HG03159 (cell line): ENCODE results near the gene TMOD2.
A peak's percentile ranks its signal among the peaks of the same experiment; 100 is the strongest.

Source experiments
- ATAC-seq: cut with Tn5 transposase; IDR thresholded peaks from one replicate; pipeline ENCODE4 v1.9.1; 2021; ENCODE audit warnings: mild to moderate bottlenecking, moderate library complexity; ENCODE audit not compliant: unreplicated experiment

Gene TMOD2

DNA sequence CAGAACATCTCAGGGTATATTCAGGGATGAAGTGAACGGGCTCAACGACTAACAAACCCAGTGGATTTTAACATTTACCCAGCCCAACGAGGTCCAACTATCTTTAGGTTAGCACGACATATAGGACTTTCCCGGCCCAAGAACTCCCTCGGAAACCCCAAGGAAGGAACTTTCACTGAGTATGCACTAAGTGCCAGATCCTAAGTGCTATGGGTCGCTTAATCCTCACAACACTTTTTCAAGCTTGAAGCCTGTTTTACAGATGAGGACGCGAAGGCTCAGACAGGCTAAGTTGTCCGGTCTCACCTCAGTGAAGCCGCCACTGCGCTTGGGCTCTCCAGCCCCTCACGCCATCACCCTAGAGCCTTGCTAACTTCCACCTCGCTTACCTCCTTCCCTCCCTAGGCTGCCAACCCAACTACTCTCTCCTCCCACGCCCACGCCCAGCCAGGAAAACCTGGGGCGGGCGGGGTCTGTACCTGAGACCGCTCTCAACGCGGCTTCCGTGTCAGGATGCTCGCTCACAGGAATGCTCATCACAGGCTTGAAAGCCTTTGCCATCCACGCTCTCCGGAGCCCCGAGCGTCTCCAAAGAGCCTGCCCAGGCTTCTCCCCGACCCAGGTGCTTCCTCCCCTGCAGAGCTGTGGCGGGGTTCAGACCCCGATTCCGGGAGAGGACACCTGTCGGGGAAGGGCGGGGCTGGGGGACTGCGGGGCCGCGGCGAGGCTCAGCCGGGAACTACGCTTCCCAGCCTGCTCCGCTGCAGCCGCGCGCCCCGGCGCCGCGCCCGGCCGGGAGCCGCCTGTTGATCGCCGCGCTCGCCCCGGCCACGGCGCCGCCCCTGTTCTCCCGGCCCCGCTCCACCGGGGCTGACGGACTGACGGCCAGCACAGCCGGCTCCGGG lies at the start of gene TMOD2:
TMOD2 (plus strand) TSS at position 806 of the 905 bp plus-strand sequence. CDS start 14,845 bp downstream, outside the sequence.
- ATAC-seq, result peak; percentile 71

DNA sequence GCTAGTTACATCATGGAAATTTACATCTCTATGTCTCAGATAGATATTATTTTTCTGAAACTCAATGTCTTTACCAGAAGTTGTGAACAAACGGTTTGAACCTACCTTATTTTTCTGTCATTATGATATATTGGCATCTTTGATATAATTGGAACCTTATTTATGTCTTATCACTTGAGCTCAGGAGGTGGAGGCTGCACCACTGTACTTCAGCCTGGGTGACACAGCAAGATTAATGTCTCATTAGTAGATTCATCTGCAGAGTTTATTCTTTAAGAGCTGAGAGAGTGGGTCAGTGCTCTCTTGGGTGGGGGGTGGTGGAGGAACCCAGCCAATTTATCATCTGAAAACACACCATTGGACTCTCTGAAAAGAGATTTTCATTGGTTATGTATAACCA lies 48.7 kb upstream of the TMOD2 start:
- no peak for ATAC-seq

DNA sequence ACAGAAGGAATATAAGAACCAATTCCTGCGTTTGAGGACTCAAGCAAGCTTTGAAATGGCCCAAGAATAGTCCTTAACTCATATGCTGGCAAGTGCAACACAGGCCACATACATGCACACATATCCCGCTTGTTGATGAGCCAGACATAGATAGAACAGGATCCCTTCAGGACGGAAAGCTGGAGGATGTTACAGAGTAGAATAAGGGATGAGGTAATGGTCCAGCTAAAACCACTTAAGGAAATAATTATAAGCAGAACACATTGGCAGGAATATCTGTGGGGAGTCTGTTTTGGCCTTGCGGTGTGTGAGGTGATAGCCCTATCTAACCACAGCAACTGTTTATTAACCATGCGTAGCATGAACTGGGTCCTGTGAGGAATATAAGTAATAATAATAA lies 45.1 kb upstream of the TMOD2 start:
- ATAC-seq, result no peak

DNA sequence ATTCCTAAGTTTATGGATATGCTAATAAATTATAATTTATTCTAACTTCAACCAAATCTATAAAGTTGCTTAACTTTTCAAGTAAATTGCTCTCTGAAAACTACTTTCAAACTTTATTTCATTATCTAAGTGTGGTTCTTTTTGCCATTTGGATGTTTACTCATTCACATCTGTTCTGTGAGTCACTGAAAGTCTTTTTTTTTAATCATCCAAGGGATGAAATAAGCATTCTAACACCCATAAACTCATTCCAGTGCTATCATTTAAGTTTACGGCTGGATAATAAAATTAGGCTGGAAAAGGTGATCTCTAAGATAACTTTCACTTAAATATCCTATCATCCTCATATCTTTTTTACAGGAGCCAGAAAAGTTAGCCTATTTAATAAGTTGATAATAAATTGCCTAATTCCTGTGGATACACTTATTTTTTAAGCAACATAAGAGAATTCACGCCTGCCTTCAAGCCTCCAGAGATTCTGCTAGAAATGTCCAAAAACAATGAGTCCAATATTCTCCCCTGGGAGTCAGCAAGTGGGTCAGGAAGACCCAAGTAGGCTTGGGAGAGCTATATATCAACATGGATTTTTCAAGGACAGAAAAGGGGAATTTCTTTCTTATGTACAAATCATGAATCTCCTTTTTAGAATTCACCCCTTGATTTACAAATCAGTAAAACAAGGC lies 44.3 kb upstream of the TMOD2 start:
- no peak for ATAC-seq

DNA sequence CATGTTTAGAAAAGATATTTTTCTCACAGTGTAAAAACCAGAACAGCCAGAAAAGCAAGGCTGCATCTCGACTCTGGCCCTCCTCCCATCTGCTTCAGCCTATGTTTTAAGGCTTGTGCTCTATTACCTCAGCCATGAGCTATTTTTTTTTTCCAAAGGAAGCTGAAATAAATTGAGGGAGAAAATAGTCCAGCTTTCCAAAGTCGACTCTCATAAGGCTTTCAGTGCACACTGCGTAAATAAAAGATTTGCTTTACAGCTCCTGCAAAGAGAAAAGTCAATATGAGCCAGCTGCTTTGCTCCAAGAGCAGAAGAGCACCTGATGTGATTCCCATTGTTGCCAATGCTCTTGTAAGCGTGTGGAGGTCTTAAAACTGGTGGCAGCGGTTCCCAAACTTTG lies 43.4 kb upstream of the TMOD2 start:
- no peak for ATAC-seq

DNA sequence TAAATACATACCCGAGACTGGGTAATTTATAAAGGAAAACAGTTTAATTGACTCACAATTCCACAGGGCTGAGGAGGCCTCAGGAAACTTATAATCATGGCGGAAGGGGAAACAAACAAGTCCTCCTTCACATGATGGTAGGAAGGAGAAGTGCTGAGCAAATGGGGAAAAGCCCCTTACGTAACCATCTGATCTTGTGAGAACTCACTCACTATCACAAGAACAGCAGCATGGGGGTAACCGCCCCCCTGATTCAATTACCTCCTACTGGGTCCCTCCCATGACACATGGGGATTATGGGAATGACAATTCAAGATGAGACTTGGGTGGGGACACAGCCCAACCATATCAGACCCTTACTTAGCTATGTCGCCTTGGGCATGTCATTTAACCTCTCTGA lies 42.4 kb upstream of the TMOD2 start:
- ATAC-seq, result no peak

DNA sequence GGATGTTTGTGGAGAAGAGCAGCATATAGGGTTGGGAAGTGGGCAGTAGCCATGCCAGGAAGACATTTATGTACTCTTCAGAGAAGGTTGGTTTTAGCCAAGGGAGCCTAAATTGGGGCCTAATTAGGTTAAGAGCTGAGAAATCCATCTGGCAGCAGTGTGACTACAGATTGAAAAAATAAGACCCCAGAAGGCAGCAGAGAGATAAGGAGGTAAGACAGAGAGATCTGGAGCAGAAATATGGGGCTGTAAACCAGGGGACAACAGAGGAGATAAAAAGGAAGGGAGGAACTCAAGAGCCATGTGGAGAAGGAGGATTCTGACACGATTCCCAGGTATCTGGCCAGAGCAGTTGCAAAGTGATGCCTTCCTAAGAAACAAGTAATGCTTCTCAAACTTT lies 37.2 kb upstream of the TMOD2 start:
- no peak for ATAC-seq

DNA sequence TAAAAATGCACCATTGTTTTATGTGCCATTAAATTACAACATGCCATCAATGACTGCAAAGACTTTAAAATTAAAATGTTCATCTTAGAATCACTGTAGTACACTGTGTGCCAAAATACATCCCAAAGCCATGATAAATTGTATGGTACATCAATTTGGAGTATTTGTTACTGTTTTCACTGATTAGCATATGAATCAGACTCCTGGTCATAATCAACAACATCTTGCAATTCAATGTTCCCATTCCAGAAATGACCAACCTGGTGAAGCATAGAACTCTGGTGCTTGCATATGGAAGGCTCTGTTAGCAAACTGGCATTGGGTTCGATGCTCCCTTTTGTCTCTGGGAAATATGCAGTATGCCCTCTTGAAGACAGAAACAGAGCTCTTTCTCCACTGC lies 36.5 kb upstream of the TMOD2 start:
- ATAC-seq, result no peak

DNA sequence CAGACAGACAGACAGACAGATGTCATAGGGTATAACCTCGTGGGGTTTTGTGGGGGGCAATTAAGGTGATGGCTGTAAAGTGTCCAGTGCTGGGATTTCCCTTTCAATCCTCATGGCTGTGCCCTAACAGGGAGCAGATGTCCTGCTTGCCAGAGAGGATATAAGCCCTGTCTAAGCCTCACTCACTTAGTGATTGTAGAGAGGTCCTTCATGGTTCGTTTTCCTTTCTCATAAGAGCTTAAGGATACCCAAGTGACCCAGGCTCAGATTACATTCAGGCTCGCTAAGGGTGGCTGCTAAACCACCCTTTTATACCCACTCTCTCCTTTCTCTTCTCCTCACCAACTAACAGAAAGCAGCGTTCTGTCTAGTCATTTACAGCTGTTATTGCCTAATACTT lies 33.2 kb upstream of the TMOD2 start:
- no peak for ATAC-seq

DNA sequence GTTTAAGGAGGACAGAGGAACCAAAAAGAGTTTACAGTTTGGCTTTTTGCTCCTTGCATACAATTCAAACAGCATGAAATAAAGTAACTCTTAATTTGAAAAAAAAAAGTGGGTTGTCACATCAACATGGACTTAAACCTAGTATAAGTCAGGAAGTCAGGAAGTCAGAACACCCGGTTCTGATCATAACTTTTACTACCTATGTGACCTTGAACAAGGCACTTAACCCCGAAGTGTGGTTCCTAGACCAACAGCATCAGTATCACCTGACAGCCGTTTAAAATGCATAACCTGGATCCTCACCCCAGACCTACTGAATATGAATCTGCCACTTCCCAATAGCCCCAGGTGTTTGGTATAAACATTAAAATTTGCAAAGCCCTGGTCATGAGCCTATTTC lies 32.7 kb upstream of the TMOD2 start:
- ATAC-seq, result no peak

DNA sequence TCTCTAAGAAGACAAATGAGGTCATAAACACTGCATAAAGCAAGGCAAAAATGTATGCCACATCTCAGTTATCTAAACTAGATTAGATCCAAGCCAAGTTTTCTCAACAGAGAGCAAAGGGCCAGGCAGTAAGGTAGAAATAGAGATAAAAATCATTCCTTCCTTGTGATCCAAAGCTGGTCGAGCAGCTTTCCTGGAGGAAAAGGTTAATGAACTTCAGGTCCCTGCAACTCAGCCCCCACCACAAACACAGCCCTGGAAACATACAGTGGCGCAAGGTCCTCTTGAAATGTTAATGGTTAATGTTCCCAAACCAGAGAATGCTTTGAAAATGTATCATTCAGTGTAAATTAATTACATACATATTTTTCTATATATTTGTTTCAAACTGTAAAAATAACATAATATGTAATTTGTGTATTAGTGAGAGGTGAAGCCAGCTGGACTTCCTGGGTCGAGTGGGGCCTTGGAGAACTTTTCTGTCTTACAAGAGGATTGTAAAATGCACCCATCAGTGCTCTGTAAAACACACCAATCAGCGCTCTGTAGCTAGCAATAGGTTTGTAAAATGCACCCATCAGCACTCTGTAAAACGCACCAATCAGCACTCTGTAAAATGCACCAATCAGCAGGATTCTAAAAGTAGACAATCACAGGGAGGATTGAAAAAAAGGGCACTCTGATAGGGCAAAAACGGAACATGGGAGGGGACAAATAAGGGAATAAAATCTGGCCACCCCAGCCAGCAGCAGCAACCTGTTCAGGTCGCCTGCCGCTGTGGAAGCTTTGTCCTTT lies 31.0 kb upstream of the TMOD2 start:
- no peak for ATAC-seq

DNA sequence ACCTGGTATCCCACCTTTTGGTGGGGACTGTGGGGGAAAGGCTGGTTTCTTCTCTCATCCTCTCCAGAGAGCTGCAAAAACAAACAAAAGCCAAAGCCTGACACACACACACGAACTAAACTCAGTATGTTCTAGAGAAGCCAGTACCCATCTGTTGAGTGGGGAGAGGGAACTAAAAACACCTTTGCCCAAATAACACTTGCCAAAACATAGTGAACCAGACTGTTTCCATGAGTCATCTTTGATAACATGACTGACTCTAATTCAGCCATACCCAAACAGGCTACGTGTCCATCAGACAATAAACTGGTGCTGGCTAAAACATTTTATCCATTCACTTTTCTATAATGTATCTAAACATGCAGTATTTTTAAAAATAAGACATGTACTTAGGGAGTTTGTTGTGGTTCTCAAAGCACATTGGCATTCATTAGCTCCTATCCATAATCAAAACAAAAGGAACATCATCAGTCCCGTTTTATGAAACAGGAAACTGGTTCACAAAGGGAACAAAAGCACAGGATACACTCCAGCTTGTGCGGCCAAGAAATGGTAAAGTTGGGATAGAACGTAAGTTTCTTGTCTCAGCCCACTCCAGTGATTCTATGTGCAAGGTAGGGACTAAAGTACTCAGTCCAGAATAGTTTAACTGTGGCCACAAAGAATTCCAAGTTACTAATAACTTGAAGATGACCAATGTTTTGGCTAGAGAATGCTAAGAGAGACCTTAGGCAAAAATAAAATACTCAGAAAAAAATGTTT lies 30.0 kb upstream of the TMOD2 start:
- no peak for ATAC-seq

DNA sequence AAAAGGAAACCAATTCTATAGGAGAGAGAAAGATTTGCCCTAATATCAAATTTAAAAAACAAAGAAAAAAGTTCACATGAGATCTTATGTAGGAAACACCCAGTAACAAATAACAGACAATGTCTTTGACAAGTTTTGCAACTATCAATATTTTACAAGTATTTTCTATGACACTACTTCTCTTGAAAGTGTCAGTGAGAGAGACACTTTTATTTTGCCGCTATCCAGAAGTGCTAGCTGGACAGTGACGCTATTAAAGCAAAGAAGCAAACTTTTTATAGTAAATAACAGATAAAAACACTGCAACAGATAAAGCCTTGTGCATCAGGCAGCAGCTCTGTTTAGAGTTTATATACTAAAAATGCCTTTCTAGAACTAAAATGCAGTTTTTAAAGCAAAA lies 27.2 kb upstream of the TMOD2 start:
- no peak for ATAC-seq

DNA sequence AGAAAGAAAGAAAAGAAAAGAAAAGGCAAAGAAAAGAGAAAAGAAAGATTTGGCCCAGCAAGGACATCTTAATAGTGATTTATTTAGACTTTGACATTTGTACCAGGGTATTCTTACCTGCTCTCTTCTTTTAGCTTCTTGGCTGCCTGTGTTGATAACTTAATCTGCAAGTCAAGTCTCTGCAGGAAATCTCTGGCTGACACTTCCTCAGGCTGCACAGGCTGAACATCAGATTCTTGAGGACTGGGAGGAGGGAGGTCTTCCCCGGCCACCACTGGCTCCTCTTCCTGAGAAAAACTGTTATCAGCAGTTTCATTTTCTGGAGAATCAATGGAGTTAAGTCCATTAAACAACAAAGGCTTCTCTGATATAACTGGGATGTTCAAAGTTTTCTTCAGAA lies 26.7 kb upstream of the TMOD2 start:
- ATAC-seq, result no peak

DNA sequence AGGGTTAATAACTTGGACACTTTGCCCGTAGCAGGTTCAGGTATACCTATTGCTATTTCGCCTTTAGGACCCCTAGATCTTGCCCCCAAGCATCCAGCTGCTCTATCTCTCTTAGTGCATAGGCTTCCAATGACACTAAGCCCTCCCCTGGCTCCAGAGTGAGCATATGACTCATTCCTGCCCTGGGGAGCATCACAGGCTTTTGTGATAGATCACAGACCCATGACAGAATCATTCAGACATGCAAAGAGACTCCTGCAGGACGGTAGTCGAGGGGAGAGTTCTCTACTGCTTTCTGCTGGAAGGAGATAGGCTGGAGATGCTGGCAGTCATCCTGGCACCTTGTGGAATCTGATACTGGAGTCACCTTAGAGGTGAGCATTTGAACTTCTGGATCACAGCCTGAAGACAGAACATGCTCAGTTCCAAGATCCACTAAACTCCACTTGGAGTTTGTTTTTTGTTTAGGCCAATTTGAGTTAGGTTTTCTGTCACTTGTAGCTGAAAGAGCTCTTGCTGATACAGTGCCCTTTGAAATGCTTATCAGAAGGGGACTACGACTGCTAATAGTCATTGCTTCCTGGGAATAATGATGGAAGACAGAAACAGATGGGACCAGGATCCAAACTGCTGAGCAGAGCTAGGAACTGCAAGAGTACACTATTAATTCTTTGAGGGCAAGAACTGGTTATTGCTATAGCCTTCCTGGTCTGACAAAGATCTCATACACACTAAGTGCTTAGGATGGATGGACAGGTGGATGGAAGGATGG lies 24.9 kb upstream of the TMOD2 start:
- ATAC-seq, result peak; percentile 76

DNA sequence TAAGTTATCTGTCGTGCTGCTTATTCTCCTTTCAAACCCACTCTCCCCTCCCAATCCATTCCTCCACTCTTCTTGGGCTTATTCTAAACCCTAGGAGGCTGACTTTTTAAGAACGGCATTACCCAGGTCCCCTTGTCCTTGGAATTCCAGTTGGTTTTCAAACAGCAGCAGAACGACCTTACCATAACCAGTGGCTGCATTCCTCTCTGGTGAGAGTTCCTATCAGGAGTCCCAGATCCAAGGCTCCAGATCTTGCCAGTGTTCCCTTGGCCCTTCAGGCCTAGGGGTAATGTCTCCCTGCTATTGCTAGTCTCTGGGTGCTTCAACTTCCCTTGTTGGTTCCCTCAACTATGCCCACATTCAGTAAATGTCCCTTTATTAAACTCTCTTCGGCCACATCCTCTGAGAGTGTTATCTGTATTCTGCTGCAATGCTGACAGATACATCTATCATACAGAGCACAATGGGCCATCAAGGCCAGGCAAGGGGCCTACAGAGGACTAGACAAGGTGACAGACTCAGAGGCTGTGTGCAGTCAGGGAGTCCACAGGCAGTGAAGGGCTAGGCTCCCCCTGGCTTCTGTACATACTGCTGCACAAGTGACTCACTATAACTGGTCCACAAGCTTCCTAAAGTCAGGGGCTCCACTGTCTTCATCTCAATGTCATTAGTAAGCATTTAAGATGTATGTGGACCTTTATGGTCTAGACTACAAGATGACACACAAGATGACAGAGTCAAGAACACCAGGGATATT lies 24.1 kb upstream of the TMOD2 start:
- no peak for ATAC-seq

DNA sequence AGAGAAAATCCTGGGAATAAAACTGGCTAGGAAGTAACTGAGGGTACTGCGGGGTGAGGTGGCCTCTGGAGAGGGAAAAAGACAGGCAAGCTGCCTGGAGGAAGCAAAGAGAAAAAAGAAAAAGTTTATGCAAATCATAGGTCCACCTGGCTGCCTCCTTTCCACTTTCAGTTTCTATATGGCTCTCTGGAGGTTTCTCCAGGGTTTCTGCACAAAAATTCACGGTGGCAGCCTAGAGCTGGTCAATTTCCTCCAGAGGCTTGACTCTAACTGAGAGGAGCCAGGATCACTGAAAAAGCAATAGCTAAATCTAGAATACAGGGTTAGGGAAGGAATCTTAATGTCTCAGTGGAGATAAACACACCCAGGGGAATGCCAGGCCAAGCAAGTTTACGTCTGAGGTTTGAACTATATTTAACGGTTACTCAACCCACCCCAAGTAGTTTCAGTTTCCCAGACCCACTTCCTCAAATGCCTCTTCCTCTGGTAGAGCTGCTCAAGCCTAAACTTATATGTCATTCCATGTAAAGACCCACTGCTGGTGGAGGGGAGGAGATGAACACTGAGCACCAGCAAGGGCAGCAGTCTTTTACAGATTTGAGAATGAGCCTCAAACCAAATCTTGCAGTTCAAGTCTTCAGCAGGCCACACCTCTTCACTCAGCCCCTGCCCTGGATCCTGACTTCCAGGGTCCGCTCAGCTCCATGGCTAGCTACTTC lies 19.7 kb upstream of the TMOD2 start:
- peak; percentile 57 for ATAC-seq

DNA sequence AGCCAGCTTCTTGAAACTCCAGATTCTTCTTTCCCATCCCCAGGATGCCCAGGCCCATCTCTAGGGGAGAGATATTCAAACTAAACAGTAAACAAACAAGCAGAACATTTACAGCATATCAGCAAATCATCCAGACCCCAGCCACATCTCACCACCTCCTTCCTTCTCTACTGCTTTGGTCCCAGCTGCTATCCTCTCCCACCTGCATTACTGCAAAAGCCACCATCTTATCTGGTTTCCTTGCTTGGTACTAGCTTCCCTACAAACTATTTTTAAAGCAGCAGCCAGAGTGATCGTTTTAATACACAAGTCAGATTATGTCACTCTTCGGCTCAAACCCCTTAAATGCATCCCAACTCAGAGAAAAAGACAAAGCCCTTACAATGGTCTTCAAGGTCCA lies 18.8 kb upstream of the TMOD2 start:
- ATAC-seq, result no peak
